Superior temporal gyrus (tissue), 1 donor: ENCODE data around the gene PTPN3.
A peak's percentile ranks its signal among the peaks of the same experiment; 100 is the strongest.
"Not testable (repeated sequence)": the region's sequence is repeated elsewhere in the genome, so short reads cannot be mapped to it uniquely, and the experiment has no call there.

Experiments used
- DNase-seq: peaks from one replicate; pipeline ENCODE4 v3.0.0-alpha.2; 2016; ENCODE audit errors: extremely low spot score

The PTPN3 gene

GRCh38 chr9:109401169-109401989 is 96.7 kb downstream of the PTPN3 start:
- peak; percentile 64 for DNase-seq

- DNase-seq = no peak
Measured at GRCh38 chr9:109399258-109399767, 98.8 kb downstream of the PTPN3 start.

- peak; percentile 50 for DNase-seq
Measured at GRCh38 chr9:109391176-109391575, 106.9 kb downstream of the PTPN3 start.

GRCh38 chr9:109387856-109388255 is 110.3 kb downstream of the PTPN3 start:
- no peak for DNase-seq

GRCh38 chr9:109387206-109387605 is 110.9 kb downstream of the PTPN3 start:
- DNase-seq = no peak

GRCh38 chr9:109385499-109385898 is 112.6 kb downstream of the PTPN3 start:
- no peak for DNase-seq

- DNase-seq = no peak
Measured at GRCh38 chr9:109383947-109384346, 114.2 kb downstream of the PTPN3 start.

- no peak for DNase-seq
Measured at GRCh38 chr9:109383356-109383755, 114.8 kb downstream of the PTPN3 start.

- DNase-seq = no peak
Measured at GRCh38 chr9:109382585-109382984, 115.5 kb downstream of the PTPN3 start.

GRCh38 chr9:109382182-109382581 is 115.9 kb downstream of the PTPN3 start:
- no peak for DNase-seq

GRCh38 chr9:109381011-109381729 is 116.9 kb downstream of the PTPN3 start:
- DNase-seq = no peak

GRCh38 chr9:109379513-109379912 is 118.6 kb downstream of the PTPN3 start:
- DNase-seq = no peak

- DNase-seq = no peak
Measured at GRCh38 chr9:109378316-109378715, 119.8 kb downstream of the PTPN3 start.

- DNase-seq = no peak
Measured at GRCh38 chr9:109372246-109372645, 125.9 kb downstream of the PTPN3 start.

- DNase-seq = no peak
Measured at GRCh38 chr9:109371374-109371773, 126.7 kb downstream of the PTPN3 start.

GRCh38 chr9:109369285-109369684 is 128.8 kb downstream of the PTPN3 start:
- no peak for DNase-seq

GRCh38 chr9:109360771-109361170 is 137.3 kb downstream of the PTPN3 start:
- DNase-seq = no peak

- DNase-seq = not testable (repeated sequence)
Measured at GRCh38 chr9:109358968-109359603, 139.0 kb downstream of the PTPN3 start.

- no peak for DNase-seq
Measured at GRCh38 chr9:109355564-109356297, 142.4 kb downstream of the PTPN3 start.

GRCh38 chr9:109354190-109354589 is 143.9 kb downstream of the PTPN3 start:
- DNase-seq = no peak

- no peak for DNase-seq
Measured at GRCh38 chr9:109351032-109351431, 147.1 kb downstream of the PTPN3 start.

GRCh38 chr9:109349421-109349846 is 148.7 kb downstream of the PTPN3 start:
- peak; percentile 78 for DNase-seq
